Activated CD4-positive, CD25-positive, alpha-beta regulatory T cell treated with anti-CD3 and anti-CD28 coated beads, Interleukin-2, amount 50 U/mL, for 24 hours (primary cell): ENCODE results near the gene PIH1D1.

Source experiments
- ATAC-seq, 2 donors: fragments of 150-1000 bp; cut with Tn5 transposase; one replicate each; pipeline ENCODE4 v1.10.0; 2021; ENCODE audit warnings: mild to moderate bottlenecking in 1 of 2, moderate library complexity in 1 of 2

Gene PIH1D1

DNA sequence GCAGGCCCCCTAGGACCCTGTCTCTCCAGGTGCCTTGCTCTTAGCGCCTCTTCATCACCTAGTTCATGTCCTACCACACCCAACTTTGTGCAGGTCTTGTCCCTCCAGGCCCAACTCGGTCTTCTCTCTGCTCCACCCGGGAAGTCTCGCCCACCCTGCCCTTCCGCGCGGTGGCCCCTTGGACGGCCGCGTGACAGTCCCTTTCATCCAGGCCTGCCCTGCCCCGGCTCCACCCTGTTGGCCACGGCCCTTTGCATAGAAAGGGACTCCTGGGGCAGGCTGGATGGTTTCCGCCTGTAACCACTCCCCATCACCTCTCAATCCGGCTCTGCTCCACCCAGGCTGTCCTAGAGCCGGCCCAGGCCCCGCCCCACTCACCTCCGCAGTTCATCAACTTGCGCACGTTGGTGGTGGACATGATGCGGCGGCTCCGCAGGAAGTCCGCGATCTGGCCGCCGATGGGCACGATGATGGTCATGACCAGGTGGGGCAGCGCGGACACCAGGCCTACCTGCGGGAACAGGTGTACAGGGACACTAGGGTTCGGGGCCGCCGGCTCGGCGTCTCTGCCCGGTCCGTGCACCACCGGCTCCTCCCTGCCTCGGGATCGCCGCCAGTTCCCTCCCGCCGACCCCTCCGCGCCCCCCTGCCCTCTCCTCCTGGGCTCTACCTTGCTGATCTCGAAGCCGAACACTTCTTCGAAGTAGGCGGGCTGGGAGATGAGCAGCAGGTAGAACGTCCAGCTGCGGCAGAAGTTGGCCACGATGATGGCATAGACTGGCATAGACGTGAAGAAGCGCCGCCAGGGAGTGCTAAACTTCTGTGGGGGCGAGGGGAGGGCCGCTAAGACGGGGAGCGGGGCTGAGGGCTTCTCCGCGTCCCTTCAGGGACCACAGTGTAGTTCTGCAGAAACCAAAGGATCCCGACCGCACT lies 19.2 kb downstream of the PIH1D1 start:
- ATAC-seq: peak in 1 of 2 donors; percentile 40

DNA sequence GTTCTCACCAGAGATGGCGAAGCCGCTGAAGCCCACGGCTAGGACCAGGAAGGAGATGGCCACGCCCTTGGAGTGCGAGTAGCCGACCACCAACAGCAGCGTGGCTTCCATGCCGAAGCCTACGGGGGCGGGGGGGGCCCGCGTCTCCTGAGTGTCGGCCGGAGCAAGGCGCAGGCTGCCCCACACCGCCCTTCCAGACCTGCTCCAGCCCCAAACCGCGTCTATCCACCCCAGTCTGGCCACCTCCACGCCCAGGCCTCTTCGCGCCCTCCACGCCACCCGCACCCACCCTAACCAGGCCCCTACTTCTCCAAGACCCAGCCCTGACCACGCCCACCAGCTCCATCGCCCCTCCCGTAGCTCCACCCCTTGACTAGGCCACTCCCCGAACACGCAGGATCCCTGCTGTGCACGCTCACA lies 20.3 kb downstream of the PIH1D1 start:
- no peak for ATAC-seq

DNA sequence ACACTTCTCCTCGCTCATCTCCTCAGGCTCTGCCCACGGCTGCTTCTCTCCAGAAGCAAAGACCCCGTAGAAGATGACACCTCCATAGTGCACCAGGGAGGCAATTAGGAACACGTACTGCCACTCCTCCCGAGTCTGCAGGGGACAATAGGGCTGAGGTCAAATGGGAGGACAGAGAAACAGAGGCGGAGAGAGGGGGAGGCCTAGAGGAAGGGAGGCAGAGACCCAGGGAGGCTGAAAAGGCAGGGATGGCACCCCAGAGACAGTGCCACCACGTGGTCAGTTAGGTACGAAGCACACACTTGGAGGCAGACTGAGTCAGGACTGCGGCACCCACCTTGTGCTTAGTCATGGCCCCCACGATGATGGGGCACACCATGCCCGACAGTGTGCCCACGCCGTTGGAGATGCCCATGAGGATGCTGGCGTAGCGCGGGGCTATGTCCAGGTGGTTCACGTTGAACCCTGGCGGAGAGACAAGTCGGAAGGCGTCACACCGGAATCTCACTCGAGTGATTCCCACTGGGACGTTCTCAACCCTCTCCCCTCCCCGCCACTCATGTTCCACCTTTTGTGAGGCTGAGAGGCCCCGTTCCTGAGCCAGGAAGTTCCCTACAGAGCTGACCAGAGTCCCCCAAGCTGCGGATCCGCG lies 20.8 kb downstream of the PIH1D1 start:
- peak; percentile 53 to 64 for ATAC-seq

DNA sequence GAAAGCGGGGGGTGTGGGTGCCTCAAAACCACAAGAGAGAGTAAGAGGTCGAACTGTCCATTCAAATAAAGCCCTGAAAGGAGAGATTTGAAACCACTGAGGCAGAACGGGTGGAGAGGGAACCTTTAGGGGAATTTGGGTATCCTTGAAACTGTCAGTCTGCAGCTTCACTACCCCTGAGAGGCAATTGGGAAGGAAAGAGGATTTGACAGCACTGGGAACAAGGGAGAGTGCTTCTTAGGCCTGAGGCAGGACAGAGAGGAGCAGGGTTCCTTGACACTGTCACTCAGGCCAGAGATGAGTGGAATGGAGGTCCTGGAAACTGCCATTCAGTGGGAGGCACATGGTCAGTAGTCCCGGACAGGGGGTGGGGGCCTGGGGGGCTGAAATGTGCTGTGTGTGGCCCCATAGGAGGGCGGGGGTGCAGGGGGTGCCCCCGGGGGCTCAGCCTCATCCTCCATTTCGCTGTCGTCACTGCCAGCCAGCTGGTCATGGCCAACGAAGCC lies 21.4 kb downstream of the PIH1D1 start:
- no peak for ATAC-seq

DNA sequence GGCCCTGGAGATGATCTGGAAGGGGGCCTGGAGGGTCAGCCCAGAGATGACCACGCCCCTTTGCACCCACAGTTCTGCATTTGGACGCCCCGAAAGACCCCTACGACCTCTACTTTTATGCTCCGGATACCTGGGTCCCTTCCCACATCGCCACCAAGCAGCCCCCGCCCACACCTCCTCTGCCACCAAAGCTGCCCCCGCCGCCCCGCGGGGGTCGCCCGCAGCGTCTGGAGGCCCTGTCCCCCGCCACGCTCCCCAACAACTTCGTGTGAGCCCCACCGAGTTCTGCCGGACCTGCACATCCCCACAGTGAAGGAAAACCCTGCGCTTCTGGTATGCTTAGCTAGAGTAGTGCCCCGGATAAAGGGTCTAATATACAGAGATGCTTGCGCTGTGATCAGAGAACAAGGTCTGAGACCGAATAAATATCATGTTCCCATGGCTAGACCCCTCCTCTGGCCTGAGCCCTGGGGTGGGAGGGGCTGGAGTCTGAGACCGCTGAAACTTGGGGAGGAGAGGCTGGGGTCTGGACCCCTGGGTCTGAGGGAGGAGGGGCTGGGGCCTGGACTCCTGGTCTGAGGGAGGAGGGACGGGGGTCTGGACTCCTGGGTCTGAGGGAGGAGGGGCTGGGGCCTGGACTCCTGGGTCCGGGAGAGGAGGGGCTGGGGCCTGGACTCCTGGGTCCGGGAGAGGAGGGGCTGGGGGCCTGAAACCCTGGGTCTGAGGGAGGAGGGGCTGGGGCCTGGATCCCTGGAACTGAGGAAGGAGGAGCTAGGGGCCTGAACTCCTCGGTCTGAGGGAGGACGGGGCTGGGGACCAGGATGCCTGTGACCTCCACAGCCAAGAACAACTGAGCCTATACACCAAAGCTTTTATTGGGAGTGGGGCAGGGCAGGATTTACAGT lies 22.8 kb downstream of the PIH1D1 start:
- no peak for ATAC-seq

DNA sequence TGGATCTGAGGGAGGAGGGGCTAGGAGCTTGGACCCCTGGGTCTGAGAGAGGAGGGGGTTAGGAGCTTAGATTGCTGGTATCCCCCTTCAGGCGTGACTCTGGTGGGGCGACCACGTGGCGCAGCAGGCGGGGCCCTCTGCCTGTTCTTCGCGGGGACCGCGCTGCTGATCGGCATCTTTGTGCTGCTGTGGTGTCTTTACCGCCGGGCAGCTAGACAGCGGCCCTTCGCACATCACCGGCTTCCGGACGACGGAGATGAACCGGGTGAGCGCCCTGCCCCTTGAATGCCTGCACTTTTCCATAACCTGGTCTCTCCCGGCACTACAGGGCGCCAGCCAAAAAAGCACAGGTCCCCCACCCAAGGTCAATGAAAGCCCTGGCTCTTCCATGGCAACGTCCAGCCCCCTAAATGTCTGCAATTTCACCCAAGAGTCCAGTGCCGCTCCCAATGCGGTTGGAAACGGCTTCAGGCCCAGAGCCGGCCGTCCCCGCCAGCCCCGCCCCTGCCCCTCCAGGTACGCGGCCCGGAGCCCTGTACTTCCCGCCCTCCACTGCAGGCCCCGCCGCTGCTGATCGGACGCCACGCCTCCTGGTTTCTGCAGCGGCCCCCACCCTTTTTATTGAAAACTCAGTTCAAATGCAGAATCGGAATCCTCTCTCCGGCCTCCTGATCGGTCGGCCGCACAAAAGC lies 23.6 kb downstream of the PIH1D1 start:
- ATAC-seq: peak in 1 of 2 donors; percentile 42

DNA sequence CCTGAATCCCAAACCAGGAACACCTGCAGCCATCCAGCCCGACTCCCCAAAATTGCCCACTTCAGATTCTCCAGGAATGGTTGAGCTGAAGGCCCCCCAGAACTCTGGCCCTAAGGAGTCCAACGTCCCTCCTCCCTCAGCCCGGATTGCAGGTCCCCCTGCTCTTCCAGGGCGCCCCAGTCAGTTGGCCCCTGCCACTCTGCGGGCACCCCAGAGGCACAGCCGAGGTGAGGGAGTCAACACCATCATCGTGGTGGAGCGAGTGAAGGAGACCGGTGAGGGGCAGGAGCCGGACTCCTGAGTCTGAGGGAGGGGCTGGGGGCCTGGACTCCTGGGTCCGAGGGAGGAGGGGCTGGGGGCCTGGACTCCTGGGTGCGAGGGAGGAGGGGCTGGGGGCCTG lies 24.3 kb downstream of the PIH1D1 start:
- no peak for ATAC-seq

DNA sequence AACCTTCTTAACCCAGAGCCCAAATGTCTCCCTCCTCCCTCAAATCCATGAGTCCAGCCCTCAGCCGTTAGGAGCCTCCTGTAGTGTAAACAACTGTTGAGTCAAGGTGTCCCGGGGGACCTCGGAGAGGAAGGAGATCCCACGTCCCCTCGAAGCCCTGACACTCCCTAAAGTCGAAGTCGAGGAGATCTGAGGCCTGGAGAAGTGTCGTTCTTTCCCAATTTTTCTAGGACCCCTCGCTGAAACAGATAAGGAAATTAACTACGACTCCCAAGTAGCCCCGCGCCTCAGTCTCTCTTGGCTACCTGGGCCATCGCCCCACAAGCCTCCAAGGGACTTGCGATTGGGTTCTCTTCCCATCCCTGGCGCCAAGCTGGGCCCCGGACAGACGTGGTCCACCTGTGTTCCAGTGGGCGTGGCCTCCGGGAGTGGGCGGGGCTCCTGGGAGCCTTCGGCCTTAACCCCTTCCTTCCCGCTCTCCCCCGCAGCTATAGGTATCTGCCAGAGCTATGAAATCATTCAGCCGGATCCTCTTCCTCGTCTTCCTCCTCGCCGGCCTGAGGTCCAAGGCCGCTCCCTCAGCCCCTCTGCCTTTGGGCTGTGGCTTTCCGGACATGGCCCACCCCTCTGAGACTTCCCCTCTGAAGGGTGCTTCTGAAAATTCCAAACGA lies 25.6 kb downstream of the PIH1D1 start:
- no peak for ATAC-seq

DNA sequence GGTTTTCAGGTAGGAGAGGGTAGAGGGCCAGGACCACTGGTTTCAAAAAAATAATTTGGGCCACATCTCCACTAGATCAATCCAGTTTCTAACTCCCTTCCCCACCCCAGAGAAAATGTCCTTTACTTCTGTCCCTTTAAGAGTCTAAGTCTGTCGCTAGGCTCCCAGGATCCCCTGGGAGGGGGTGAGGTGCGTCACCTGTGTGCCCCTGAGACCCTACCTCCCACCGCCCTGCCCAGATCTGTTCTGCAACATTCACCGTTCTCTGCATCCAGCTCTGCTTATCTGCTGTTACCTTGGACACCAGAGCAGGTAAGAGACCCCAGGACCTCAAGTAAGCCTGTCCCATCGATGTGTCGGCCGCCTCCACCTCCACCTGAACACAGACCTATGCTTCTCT lies 26.4 kb downstream of the PIH1D1 start, which contains the start of gene GFY:
Gene GFY (plus strand): TSS at position 211 of the 400 bp plus-strand sequence. CDS start 1,043 bp downstream, outside the sequence.
- no peak for ATAC-seq

DNA sequence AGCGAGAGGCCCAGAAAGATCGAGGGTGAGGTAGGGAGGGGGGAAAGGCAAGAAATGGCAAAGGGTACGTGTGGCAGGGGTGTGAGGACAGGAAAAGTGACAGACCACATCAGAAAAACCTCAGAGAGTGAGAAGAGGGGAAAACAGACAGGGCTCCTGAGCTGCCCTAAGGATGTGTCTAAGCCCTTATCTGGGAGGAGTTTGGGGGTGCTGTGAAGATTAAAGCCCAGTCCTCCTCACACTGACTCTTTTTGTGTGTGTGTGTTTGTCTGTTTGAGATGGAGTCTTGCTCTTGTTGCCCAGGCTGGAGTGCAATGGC lies 27.7 kb downstream of the PIH1D1 start:
- ATAC-seq: no peak

DNA sequence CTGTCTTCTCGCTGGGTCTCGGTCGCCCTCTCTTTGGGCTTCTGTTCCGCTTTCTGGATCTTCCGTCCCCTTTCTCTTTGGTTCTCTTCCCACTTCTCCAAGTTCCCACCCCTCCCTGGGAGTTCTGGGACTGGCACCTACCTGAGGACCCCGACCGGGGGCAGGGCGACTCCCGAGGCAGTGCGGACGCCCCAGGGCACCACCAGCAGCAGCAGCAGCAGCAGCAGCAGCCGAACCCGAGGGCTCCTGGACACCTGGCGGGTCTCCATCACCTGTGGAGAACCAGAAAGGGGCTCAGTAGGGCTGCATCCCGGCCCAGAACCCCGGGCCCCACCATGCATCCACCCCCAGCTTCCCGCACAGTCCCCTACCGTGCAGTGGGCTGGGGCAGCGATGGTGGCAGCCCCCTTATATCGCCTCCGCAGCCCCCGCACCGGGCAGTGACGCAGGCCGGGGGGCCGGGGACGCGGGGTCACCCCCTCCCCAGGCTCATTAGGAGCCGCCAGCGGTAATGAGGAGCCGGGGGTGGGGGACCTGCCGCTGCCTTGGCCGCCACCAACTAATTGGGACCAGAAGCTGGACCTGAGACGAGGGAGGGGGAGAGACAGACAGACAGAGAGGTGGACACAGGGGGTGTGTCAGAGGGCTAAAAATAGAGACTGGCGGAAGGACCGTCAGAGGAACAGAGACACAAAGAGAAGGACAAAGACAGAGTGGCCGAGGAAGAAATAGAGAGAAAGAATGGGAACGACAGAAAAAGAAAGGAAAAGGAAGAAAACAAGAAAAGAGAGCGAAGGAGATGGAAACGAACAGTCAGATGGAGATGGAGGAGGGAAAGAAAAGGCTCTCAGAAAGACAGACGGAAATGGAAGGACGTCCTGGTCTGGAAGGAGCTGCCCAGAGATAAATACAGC lies 28.3 kb downstream of the PIH1D1 start, which contains the start of gene PTH2:
Gene PTH2 (minus strand): TSS at position 371 of the 914 bp plus-strand sequence. CDS start 102 bp downstream, at position 269.
- ATAC-seq: no peak

DNA sequence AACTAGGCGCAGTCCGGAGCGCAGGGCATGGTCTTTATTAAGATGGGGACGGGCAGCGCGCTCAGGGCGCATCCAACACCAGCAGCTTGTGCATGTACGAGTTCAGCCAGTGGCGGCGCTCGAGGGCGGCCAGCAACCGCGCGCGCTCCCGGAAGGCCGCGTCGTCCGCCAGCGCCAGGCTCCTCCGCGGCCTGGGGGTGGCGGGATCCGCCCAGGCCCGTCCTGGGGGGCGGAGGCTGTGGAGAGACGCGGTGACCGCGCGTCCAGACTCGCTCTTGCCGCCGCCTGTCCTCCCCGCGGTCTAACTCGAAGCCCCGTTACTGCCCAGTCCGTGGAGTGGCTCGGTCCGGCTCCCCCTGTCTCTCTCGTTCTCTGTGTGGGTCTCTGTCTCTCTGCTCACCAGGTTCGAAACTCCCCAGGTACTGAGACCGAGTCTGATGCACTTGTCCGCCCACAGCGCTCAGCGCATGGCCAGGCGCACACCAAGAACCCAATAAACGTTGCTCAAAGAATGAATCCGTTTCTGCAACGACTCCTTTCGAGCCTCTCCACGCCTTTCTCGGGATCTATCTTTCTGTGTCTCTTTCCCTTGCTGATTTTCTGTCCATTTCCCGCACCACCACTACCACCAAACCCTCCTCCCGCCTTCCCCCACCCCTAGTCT lies 29.1 kb downstream of the PIH1D1 start:
- peak; percentile 37 to 49 for ATAC-seq

DNA sequence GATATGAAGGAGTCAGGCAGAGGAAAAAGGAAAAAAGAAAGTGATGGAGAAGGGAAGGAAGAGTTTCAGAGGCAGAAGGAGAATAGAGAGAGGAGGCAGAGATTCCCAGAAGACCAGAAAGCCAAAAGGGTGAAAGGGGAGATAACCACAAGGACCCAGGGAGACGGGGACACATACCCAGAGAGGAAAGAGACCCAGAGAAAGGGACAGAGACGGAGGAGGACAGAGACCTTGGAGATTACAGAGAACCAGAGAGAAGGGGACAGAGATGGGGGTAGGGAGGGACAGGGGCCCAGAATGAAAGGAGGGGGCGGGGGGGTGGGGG lies 29.8 kb downstream of the PIH1D1 start:
- no peak for ATAC-seq

DNA sequence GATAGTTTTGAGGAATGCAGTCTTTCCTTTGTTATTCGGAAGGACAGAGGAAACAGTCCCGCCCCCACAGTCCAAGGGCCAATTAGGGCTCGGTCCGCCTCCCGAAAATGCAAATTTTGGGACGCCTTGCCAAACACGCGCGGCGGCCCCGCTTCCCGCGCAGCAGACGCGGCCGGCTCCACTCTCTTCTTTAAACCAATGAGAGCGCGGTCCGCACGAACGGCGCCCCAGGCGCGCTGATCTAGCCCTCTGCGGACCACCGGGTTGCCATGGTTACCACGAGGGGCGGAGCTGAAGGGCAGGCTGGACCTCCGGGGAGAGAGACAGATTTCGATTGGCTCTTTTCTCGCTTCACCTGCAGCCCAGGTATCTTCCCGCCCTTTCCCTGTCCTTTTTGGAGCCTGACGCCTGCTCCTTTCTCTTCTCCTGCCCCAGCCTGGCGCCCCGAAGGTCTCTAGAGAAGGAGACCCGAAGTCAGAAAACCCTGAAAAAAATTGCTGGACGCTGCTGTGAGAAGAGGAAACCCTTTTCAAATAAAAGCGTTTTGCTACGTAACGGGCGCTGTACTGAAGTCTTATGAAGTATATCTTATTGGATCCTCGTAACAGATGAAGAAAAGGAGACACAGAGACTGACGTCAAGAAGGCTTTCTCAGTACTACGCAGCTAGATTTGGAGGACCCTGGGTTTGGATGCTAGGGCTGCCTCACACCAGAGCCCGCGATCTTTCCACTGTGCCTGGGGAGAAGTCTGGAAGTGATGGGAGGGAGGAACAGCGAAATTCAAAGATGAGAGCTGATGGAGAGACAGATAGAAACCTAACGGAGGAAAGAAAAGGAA lies 30.4 kb downstream of the PIH1D1 start:
- no peak for ATAC-seq

DNA sequence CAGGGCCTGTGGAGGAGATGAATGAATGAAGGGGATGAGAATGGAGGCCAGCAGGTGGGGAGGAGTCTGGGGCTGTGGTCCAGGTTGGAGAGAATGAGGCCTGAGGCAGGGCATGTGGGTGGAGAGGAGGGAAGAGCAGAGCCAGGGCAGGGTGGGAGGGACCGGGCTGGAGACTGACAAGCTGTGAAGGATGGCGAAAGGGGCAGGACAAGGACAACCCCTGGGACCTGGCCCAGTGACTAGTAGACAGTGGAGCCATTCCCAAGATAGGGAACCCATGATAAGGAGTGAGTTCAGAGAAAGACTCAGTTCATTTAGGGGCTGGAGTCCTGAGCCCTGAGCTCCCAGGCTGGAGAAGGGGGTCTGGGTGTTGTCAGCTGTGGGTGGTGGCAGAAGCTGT lies 31.4 kb downstream of the PIH1D1 start:
- ATAC-seq: no peak

DNA sequence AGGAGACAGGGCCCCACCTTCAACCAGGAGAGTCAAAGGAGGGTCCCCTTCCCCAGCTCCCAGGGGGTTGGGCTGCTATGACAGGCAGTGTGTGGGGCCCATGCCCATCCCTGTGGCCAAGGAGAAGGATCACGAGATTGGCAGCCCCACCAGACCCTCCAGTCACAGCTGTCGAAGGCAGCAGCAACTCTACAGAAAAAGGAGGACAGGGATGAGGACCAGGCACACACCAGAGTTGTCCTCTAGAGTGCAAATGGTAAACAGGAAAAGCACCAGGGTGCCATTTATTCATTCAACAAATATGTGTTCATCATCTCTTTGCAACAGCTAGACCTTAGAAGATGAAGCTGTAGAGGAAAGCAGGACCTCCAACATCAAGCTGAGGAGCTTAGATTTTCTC lies 32.4 kb downstream of the PIH1D1 start:
- no peak for ATAC-seq

DNA sequence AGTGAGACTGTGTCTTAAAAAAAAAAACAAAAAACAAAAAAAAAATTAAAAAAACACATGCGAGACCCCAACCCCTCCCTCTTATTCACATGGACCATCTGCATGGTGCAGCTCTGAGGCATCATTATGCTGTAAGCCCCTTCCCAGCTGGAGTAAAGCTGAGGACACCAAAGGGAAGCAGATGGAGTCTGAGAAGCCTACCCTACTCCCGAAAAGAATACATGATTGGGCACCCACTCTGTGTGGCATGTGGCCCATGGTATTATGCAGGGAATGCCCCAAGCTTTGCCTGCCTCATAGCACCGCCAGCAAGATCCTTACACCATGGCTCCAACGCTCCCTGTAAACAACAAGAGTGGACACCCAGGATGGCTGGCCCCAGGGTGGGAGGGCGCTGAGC lies 33.1 kb downstream of the PIH1D1 start:
- no peak for ATAC-seq

DNA sequence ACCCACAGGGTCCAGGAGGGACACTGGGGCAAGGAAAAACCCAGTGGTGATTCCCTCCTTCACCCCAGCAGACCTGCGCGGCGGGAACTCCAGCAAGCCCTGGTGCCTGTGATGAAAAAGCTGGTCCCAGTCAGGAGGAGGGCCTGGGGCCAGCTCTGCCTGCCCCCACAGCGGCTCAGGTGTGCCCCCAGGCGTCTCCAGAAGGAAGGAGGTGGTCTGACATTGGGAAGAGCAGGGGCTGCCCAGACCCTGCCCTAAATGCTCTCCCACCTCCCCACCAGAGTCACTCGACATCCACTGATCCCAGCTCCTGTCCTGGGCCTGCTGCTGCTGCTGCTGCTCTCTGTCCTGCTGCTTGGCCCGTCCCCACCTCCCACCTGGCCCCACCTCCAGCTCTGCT lies 34.5 kb downstream of the PIH1D1 start:
- no peak for ATAC-seq

DNA sequence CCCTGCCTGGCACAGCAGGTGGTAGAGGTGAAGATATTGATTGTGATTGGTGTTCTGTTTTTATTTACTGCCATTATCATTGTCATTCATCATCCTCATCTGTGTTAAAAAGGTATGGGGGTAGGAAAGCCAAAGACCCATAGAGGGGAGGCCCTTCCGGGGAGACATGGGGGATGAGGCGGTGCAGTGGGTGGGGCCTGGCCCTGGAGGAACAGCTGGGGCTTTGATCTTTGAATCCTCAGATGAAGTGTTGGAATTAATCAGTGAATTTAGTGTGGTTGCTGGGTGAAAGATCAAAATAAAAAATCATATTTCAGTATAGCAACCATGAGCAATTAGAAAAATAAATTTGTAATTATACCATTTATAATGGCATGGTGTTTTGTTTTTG lies 35.8 kb downstream of the PIH1D1 start:
- ATAC-seq: no peak
